Measurements from ENCODE around the gene SPINK2.

- TF ChIP-seq CTCF (conservative IDR thresholded peaks at IDR 0.05), result no peak
- no peak for TF ChIP-seq ZFX (IDR thresholded peaks at IDR 0.05)
Measured at GRCh38 chr4:56804551-56804950, 16.9 kb downstream of the SPINK2 start.
